ENCODE results near the gene ALK. TPM values are rescaled to one million over a fixed set of nuclear protein-coding genes. Genes with fewer than 3 reads are reported as not detected.

Gene ALK
- total RNA-seq, 1 donor from 2014 or later, result 0.14 TPM

- peaks cover 18% of the 10 kb centered on the region for H3K4me1 ChIP-seq
- H3K36me3 ChIP-seq, result no peaks in the 10 kb centered on the region
- peaks cover 5% of the 10 kb centered on the region for H3K27me3 ChIP-seq (ENCODE audit: low read depth)
- DNase-seq, result no peak
- peak overlapping the region; percentile 67 for H3K27ac ChIP-seq (replicated peaks)
- H3K4me3 ChIP-seq, result no peak overlapping the region
- intact Hi-C loops (cut with micrococcal nuclease), result no loop called here
- H3K9me3 ChIP-seq (replicated peaks), result no peaks in the 10 kb centered on the region
- TF ChIP-seq CTCF (IDR thresholded peaks at IDR 0.05; ENCODE audit: borderline replicate concordance), result no peak
Measured at GRCh38 chr2:29655391-29656086, 265.8 kb downstream of the ALK start.

- DNase-seq, result no peak
- no peak overlapping the region for H3K27ac ChIP-seq (replicated peaks)
- intact Hi-C loops (cut with micrococcal nuclease), result no loop called here
- H3K27me3 ChIP-seq (ENCODE audit: low read depth), result peaks cover 5% of the 10 kb centered on the region
- H3K4me3 ChIP-seq, result no peak overlapping the region
- no peak for TF ChIP-seq CTCF (IDR thresholded peaks at IDR 0.05; ENCODE audit: borderline replicate concordance)
- peaks cover 7% of the 10 kb centered on the region for H3K4me1 ChIP-seq
- no peaks in the 10 kb centered on the region for H3K36me3 ChIP-seq
- peaks cover 26% of the 10 kb centered on the region for H3K9me3 ChIP-seq (replicated peaks)
Measured at GRCh38 chr2:29650631-29651097, 270.7 kb downstream of the ALK start.

- no peak overlapping the region for H3K4me3 ChIP-seq
- peaks cover 3% of the 10 kb centered on the region for H3K4me1 ChIP-seq
- intact Hi-C loops (cut with micrococcal nuclease), result no loop called here
- DNase-seq, result no peak
- H3K27ac ChIP-seq (replicated peaks), result no peak overlapping the region
- H3K27me3 ChIP-seq (ENCODE audit: low read depth), result no peaks in the 10 kb centered on the region
- H3K36me3 ChIP-seq, result no peaks in the 10 kb centered on the region
- H3K9me3 ChIP-seq (replicated peaks), result peaks cover 24% of the 10 kb centered on the region
- no peak for TF ChIP-seq CTCF (IDR thresholded peaks at IDR 0.05; ENCODE audit: borderline replicate concordance)
Measured at GRCh38 chr2:29644949-29645348, 276.4 kb downstream of the ALK start.

GRCh38 chr2:29643196-29643595 lies 278.2 kb downstream of the ALK start:
- H3K27ac ChIP-seq (replicated peaks), result no peak overlapping the region
- H3K9me3 ChIP-seq (replicated peaks), result peaks cover 7% of the 10 kb centered on the region
- H3K4me3 ChIP-seq, result no peak overlapping the region
- peaks cover 3% of the 10 kb centered on the region for H3K4me1 ChIP-seq
- peaks cover 5% of the 10 kb centered on the region for H3K27me3 ChIP-seq (ENCODE audit: low read depth)
- no peak for DNase-seq
- intact Hi-C loops (cut with micrococcal nuclease), result no loop called here
- TF ChIP-seq CTCF (IDR thresholded peaks at IDR 0.05; ENCODE audit: borderline replicate concordance), result no peak
- H3K36me3 ChIP-seq, result no peaks in the 10 kb centered on the region

GRCh38 chr2:29640360-29640759 lies 281.0 kb downstream of the ALK start:
- H3K27me3 ChIP-seq (ENCODE audit: low read depth), result peaks cover 5% of the 10 kb centered on the region
- H3K27ac ChIP-seq (replicated peaks), result no peak overlapping the region
- no peak for DNase-seq
- H3K36me3 ChIP-seq, result no peaks in the 10 kb centered on the region
- TF ChIP-seq CTCF (IDR thresholded peaks at IDR 0.05; ENCODE audit: borderline replicate concordance), result no peak
- intact Hi-C loops (cut with micrococcal nuclease), result no loop called here
- no peaks in the 10 kb centered on the region for H3K9me3 ChIP-seq (replicated peaks)
- H3K4me1 ChIP-seq, result peaks cover 3% of the 10 kb centered on the region
- H3K4me3 ChIP-seq, result no peak overlapping the region

Data from left ventricle myocardium inferior (tissue), 1 donor.